HG03571 (cell line): Measurements from ENCODE around the gene ANTXR2.
"Not testable (repeated sequence)": the region's sequence is repeated elsewhere in the genome, so short reads cannot be mapped to it uniquely, and the experiment has no call there.

Source experiments
- ATAC-seq: cut with Tn5 transposase; IDR thresholded peaks from one replicate; pipeline ENCODE4 v1.9.1; 2021; ENCODE audit not compliant: unreplicated experiment

The ANTXR2 gene

DNA sequence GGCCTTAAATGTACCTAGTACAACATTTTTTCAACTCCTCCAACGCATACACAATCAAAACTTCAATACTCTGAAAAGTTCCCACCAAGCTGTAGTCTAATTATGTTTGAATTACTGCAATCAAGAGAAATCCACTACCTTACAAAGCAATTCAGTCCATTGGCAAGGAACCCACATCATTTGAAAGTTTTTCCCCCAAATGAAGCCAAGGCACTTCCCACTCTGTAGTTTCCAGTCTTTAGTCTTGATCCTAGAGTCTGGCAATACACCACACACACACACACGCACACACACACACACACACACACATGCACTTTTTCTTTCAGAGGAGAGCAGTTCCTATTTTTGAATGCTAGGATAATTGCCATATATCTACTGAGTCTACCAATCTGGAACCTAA lies 79.6 kb downstream of the ANTXR2 start:
- no peak for ATAC-seq

DNA sequence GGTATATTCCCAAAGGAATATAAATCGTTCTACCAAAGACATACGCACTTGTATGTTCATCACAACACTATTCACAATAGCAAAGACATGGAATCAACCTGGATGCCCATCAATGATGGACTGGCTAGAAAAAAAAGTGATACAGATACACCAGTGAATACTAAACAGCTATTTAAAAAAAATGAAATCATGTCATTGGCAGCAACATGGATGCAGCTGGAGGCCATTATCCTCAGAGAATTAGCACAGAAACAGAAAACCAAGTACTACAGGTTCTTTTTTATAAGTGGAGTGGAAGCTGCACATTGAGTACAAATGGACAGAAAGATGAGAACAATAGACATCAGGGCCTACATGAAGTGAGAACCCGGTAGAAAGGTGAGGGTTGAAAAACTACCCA lies 81.4 kb downstream of the ANTXR2 start:
- ATAC-seq, result no peak

DNA sequence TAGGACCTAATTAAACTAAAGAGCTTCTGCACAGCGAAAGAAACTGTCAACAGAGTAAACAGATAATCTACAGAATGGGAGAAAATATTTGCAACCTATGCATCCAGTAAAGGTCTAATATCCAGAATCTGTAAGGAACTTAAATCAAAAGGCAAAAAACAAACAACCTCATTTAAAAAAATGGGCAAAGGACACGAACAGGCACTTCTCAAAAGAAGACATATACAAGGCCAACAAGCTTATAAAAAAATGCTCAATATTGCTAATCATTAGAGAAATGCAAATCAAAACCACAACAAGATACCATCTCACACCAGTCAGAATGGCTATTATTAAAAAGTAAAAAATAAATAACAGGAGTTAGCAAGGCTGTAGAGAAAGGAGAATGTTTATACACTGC lies 81.9 kb downstream of the ANTXR2 start:
- not testable (repeated sequence) for ATAC-seq

DNA sequence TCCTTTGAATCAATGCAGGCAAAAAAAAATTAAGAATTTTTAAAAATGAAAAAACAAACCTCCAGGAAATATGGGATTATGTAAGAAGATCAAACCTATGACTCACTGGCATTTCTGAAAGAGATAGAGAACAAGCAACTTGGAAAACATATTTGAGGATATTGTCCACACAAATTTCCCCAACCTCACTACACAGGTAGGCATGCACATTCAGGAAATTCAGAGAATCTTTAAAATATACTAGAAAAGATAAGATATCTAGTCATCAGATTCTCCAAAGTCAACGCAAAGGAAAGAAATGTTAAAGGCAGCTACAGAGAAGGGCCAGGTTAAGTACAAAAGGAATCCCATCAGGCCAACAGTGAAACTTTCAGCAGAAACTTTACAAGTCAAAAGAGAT lies 85.6 kb downstream of the ANTXR2 start:
- ATAC-seq, result no peak

DNA sequence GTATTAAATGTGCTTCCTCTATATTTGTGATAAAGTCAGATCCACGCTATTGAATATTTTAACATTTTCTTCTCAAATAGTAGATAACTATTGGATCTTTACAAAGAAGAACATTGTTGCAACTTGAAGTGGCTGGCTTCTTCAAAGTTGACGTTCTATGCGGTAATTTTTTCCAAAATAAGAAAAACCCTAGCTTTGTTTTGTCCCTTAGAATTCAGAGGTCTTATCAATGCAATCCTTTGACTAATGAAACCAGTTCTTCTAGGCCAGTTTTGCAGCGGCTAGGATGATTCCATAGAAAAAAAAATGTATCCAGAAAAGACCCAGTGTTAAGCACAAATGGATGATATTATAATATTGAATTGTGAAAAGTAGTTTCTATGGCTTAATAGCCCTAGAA lies 89.6 kb downstream of the ANTXR2 start:
- no peak for ATAC-seq

DNA sequence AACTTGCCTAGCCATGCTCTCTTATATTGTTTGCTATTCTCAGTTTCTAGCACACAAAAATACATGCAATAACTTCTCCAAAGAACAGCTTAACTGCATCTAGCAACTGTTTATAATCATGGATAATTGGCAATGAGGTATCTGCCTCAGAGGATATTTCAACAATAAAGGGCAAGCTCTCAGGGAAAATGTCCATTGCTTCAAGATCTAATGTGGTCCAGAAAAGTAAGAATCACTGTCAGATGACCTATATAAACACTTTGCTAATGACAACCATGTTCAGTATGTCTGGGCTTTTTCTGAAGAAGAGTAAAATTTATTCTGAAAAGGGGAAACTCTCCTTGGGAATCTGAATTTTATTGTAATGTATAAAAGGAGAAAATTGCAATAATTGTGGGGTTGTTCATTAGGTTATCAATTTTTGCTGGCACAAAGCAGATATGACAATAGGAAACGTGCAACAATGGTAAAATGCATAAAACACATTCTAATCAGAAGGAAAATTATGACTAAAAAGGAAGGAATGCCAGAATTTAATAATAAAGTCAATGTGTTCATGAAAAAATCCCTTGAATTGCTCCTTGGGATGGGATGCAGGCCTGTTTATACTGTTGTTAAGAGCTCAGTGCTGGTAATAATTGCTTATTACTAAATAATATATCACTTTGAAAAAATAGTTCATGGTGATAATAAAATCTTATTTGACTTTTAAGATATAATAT lies 90.3 kb downstream of the ANTXR2 start:
- ATAC-seq, result no peak

DNA sequence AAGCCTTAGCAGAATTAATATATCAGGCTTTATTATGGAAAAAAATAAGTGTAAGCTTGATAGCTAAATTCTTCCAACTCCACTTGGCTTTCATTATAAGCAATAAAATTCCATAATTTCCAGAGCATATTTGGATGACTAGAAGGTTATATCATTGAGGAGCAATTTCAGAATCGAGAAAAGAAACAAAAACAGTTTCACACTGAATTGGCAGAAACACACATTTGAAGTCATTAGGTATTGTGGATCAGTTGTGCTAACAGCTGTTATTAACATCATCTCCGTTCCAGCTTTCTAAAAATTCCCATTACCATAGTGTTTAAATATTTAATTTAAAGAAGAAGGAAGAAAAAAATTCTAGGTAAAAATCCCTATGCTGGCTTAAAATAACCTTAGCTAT lies 92.6 kb downstream of the ANTXR2 start:
- ATAC-seq, result no peak

DNA sequence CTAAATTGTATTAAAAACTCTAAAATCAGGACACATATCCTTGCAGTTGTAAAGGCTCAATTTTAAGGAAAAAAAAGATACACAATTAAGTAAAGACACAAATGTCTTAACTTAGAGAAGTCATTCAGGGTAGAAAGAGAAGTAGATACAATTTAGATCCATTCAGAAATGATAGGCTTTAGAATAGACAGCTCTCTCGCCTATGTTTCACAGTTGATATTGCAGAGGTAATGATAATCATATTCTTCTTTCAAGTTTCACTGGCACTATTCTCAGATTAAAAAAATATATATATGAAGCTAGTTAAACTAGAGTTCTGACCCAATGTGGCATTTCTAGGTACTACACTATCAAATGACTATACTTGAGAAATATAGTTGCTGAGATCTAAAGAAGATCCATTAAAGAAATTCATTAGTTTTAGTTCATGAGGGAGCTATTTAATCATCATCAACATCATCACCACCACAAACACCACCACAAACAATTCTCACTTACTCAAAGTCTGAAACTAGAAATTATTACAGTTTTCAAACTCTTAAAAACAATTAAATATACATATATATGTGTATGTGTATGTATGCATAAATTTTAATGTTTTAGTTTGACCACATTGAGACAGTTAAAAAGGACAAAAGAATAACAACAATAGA lies 93.1 kb downstream of the ANTXR2 start:
- no peak for ATAC-seq

DNA sequence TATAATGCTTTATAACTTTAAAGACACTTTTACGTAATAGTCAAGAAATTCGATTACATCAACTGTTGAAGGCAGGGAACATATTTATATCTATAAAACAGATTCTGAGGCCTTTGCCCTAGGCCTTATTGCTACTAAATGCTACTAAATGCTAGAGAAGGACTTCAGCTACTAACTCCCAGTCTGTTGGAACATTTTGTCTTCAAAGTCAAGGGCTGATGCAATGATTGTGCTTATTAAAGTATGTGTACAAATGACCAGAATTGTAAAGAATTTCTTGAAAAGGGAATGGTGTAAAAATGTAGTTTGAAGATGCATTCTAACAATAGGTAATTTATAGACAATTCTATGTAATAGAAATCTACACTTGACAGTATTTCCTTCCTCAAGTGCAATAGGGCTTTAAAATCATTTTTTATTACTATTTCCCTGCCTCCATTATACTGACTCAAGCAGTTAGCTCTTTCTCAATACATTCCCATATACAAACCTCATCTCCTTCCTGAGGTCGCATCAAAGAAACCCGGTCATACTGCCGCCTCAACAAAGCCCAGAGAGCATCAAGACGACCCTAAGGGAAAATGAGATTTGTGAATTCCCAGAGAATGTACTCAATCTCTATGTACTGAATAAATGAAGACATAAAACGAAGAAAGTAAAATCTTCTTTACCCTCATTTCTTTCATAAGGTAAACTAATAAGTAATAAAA lies 95.7 kb downstream of the ANTXR2 start:
- ATAC-seq, result no peak

DNA sequence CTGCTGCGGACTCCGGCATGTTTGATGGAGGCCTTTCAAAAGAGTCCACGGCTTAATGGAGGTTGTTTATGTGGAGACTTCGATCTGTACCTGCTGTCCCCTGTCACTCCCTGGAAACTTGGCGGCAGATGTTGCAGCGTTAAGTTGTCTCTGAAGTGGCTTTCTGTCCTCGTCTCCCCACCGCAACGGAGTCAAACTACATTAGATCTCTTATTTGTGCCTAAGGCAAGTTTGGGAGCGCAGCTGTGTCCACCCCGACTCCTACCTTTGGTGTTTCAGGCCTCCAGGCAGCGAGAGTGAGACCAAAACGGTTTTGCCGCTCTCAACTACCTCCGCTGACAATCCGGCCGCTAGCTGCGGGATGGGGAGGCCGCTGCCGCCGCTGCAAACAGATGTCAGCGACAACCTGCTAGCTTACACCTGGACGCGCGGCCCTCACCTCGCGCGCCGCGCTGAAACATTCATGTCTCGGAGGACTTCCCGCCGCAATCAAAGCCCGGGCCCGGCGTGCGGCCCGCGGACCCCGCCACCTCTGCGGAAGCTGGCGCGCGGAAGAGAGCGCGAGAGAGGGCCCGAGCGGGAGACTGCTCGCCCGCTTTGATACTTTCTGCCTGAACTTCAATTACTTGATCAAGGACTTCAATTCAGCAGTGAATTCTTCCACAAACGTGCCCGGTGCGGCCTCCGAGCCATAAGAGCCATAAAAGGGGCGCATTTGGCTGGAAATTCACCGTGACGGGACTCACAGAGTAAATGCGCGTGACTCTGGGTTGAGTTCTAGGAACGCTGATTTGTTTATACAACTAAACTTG lies 108.4 kb downstream of the ANTXR2 start:
- ATAC-seq, result no peak

DNA sequence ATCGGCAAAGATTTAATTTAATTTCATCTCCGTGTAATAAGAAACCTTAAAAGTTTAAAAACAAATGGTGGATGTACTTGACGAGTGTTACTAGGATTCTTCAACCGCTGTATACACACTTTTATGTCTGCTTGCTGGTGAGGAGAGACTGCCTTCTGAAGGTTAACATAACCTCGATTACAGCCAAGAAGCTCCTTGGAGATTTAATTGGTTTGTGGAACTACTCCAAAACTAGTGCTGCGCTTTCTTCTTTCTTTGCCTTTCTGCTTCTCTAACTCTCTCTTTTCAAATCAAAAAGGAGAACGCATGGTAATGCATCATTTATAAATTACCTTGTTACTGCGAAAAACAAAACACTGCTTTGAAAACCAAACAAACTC lies 109.0 kb downstream of the ANTXR2 start:
- ATAC-seq, result no peak

DNA sequence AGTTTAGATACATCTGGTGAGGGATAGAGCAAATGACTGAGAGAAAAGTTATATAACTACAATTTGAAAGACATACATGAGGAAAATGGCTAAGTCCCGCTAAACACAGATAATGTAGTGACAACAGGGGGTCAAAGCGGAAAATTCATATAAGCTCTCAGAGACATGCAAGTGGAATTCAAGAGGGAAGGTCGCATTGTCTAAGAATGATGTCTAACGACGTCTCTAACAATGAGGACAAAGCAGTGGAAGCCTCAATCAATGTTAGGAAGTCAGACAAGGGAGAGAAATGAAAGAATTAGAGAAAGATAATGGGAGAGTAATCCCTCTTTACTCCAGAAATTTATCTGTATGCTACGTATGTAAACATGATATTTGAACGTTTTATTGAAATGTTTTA lies 113.4 kb downstream of the ANTXR2 start:
- no peak for ATAC-seq

DNA sequence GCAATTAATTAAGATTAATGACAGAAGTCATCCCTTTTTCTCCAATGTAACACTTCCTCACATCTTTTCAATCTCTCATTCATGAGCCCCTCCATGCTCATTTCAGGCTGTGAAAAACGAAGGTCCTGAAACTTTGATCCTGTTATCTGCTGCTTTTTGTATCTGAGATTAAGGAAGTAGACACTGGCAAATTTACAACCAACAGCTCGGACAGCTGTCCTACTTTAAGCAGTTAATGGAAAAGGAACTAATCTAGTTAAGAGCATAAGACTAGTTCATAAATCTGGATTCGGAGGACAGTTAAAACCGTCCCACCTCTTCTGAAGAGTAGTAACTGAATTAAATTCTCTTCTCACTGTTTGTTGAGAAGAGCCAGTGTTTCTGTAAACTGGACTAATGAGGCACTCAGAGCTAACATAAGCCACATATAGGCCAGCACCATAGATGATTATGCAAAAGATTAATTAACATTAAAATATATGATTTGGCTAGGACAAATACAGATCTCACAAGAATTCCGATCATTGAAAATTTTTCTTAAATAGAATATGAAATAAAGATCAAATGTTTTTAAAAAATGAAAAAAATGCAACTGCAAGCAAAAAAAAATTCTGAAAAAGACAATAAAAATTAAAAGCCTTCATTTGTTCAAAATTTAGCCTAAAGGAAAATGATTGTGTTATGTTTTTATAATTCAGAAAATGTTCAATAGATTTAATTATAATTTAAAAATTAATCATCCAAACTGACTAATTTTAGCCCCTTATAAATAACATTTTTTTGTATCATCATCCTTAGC lies 114.4 kb downstream of the ANTXR2 start:
- no peak for ATAC-seq

DNA sequence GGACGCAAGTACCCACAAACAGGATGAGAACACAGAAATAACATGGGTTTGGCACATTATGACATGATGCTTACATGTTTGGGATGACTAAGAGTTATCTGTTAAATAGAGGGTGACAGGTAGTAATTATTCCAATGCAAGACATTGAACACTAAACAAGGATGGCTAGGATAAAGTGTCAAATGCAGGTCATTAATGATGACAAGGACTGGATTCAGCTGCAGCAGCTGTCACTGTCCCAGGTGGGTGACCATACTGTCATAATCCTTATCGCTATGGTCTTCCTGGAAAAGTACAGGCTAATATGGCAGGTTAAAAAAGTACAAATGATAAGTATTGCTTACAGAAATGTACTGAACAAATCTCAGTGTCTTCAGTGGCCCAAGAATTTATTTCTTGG lies 123.9 kb downstream of the ANTXR2 start:
- ATAC-seq, result no peak

DNA sequence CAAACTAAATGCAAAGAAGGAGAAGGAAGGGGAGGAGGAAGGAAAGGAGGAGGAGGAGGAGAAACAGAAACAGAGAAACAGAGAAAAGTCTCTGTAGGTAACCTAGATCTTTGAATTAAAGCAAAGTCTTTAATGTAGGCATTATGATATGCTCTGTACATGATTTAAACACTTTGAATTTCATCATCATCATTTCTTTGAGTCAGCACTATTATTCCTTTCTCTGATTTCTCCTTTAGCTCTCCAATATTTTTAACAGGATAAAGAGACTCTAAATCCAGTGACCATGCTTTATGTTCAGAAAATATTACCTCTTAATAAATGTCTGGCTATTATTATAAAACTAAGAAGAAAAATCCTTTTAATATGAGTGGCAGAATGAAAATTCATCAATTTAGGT lies 124.3 kb downstream of the ANTXR2 start:
- ATAC-seq, result no peak

DNA sequence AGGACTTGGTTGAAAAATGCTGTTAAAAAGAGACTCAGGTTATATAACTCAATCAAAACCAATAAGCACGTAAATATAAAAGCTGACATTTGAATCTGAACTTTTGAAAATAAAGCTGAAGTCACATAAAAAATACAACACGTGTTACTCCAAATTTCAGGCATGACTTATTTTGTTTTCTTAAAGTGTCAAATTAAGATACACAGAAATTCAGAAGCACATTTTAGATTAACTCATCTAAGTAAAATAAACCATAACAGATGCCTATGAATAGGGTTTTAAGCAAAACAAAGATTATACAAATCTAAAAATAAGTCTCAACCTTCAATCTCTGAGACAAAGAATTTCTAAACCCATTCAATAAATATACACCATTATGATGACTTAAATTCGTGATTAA lies 124.8 kb downstream of the ANTXR2 start:
- no peak for ATAC-seq

DNA sequence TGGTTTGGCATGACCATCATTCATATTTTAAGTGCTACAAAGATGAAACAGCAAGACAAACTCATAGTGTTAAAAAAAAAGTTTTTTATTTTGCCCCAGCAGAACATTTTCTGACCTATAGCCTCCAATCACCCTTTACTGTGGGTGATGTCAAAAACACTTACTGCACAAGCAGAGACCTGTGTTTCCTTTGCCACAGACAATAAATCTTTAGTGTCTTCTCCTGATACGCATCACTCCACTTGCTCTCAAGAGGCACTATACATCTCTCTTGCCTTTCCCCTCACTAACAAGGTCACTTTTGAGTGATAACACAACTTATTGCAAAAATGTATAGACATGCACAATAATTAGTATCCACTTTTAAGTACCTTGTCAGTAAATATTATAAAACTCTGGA lies 125.6 kb downstream of the ANTXR2 start:
- no peak for ATAC-seq

DNA sequence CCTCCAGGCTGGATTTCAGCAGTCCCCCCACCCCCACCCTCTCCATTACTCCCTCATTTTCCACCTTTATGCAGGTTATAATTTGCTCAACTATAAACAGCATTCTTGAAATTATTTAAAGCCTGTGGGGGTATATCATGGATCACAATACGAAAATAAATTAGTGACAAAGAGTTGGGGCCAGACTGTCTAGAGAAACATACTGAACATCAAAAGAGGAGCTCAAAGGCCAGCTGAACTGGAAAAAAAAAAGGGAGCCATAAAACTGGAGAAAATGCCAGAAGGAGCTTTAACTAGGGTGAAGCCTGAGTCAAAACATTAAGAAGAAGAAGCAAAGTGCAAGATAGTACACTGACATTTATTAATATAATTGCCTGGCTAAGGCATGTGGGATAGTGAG lies 137.8 kb downstream of the ANTXR2 start:
- no peak for ATAC-seq

DNA sequence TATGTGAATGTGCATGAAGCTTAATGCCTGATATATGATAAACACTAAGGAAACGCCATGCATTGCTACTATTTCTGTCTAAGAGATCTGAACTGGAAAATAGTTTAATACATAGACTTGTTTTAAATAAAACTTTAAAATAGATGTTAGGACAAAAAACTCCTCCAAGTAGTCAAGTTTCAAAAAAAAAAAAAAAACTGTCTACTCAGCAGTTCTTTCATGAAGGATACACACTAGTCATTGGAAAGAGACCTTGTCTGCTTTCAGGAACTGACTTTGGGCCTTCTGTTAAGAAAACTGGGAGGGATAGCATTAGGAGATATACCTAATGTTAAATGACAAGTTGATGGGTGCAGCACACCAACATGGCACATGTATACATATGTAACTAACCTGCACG lies 138.4 kb downstream of the ANTXR2 start:
- ATAC-seq, result no peak

DNA sequence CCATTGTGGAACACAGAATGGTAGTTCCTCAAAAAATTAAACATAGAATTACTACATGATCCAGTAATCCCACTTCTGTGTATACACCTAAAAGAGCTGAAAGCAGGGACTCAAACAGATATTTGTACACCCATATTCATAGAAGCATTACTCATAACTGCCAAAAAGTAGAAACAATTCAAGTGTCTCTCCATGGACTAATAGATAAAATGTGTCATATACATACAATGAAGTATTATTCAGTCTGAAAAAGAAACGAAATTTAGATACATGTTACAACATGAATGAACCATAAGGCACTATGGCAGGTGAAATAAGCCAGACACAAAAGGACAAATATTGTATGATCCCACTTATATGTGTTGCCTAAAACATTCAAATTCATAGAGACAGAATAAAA lies 145.1 kb downstream of the ANTXR2 start:
- no peak for ATAC-seq

DNA sequence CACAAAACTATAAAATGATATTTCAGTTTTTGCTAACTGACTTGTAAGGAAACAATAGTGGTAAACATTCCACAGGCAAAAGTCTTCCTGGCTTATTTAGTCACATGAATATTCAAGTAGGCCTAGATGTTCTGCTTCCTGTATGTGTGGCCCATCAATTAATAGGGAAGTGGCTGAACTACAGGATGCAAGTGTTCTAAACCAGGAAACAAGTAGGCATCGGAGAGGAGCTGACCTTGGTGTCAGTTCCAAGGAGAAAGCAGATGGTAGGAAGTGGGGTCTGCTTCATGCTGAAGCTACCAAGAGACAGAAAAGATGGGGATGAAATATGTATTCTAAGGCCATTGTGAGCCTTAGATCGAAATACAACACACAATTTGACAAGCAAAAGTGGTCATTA lies 149.7 kb downstream of the ANTXR2 start:
- ATAC-seq, result no peak
